Brain microvascular endothelial cell (primary cell): ENCODE results near the gene GALNT9.
"Not testable (repeated sequence)": the region's sequence is repeated elsewhere in the genome, so short reads cannot be mapped to it uniquely, and the experiment has no call there.

Source experiments
- DNase-seq: peaks from one replicate; pipeline ENCODE4 v3.0.0-alpha.2; 2020
- H3K27ac ChIP-seq: fragments of 250-450 bp; sonication (Bioruptor Pico); 2 replicates; pipeline ENCODE4 v1.5.1; 2020; ENCODE audit warnings: mild to moderate bottlenecking, moderate library complexity
- H3K27me3 ChIP-seq: fragments of 250-450 bp; sonication (Bioruptor Pico); replicated peaks from 2 replicates; pipeline ENCODE4 v1.5.1; 2020; ENCODE audit warnings: mild to moderate bottlenecking
- H3K36me3 ChIP-seq: fragments of 250-450 bp; sonication (Bioruptor Pico); replicated peaks from 2 replicates; pipeline ENCODE4 v1.5.1; 2020; ENCODE audit warnings: mild to moderate bottlenecking
- H3K4me3 ChIP-seq: 2 replicates; pipeline ENCODE4 v1.5.1; 2011; ENCODE audit warnings: low read depth, mild to moderate bottlenecking, control low read depth, low read length, moderate library complexity
- CTCF ChIP-seq: IDR thresholded peaks from 2 replicates; pipeline ENCODE4 v1.5.1; 2011; ENCODE audit warnings: low read depth, mild to moderate bottlenecking, moderate library complexity, low read length, control low read depth, inconsistent platforms; ENCODE audit errors: missing control alignments
- in situ Hi-C: cut with HindIII; loops from 2 replicates; pipeline ENCODE4 v1.10.0; 2017; ENCODE audit warnings: low sequenced_read_pairs, low pct_ligation_motif_present

Gene GALNT9

GRCh38 chr12:132196873-132197390 lies 132.5 kb downstream of the GALNT9 start:
- Histone ChIP-seq H3K27ac (no peak overlapping the region), H3K27me3 (peaks cover 2% of the 10 kb centered on the region), H3K4me3 (no peak overlapping the region), H3K36me3 (no peaks in the 10 kb centered on the region)
- TF ChIP-seq CTCF, result no peak
- no peak for DNase-seq
- in situ Hi-C loops, result no loop called here

- DNase-seq, result no peak
- no peak overlapping the region for H3K4me3 ChIP-seq
- H3K27me3 ChIP-seq, result peaks cover 2% of the 10 kb centered on the region
- H3K36me3 ChIP-seq, result no peaks in the 10 kb centered on the region
- H3K27ac ChIP-seq, result no peak overlapping the region
- no peak for TF ChIP-seq CTCF
- in situ Hi-C loops, result no loop called here
Observed at GRCh38 chr12:132196038-132196872, 133.1 kb downstream of the GALNT9 start.

GRCh38 chr12:132195242-132195641 lies 134.1 kb downstream of the GALNT9 start:
- in situ Hi-C loops, H3K27me3 ChIP-seq, DNase-seq, H3K4me3 ChIP-seq, H3K36me3 ChIP-seq, H3K27ac ChIP-seq: not testable (repeated sequence)

- Histone ChIP-seq H3K27ac (no peak overlapping the region), H3K36me3 (no peaks in the 10 kb centered on the region), H3K4me3 (no peak overlapping the region), H3K27me3 (peaks cover 2% of the 10 kb centered on the region)
- no peak for TF ChIP-seq CTCF
- in situ Hi-C loops, result no loop called here
- no peak for DNase-seq
Observed at GRCh38 chr12:132194556-132194955, 134.8 kb downstream of the GALNT9 start.

- in situ Hi-C loops, result no loop called here
- no peaks in the 10 kb centered on the region for H3K36me3 ChIP-seq
- H3K27ac ChIP-seq, result no peak overlapping the region
- H3K27me3 ChIP-seq, result peaks cover 2% of the 10 kb centered on the region
- no peak overlapping the region for H3K4me3 ChIP-seq
- peak; percentile 57 for TF ChIP-seq CTCF
- DNase-seq, result no peak
Observed at GRCh38 chr12:132194056-132194455, 135.3 kb downstream of the GALNT9 start.

GRCh38 chr12:132191715-132192553 lies 137.5 kb downstream of the GALNT9 start:
- peaks cover 2% of the 10 kb centered on the region for H3K27me3 ChIP-seq
- no peak overlapping the region for H3K4me3 ChIP-seq
- no peak overlapping the region for H3K27ac ChIP-seq
- no peaks in the 10 kb centered on the region for H3K36me3 ChIP-seq
- in situ Hi-C loops, result no loop called here
- no peak for DNase-seq
- TF ChIP-seq CTCF, result no peak
